OCI-M2 (cell line): ENCODE data around the gene ZNF446.

Experiments
- DNase-seq: peaks from one replicate; lab custom pipeline; 2025; ENCODE audit not compliant: unreplicated experiment; lab: John Stamatoyannopoulos, UW

Gene ZNF446

DNA sequence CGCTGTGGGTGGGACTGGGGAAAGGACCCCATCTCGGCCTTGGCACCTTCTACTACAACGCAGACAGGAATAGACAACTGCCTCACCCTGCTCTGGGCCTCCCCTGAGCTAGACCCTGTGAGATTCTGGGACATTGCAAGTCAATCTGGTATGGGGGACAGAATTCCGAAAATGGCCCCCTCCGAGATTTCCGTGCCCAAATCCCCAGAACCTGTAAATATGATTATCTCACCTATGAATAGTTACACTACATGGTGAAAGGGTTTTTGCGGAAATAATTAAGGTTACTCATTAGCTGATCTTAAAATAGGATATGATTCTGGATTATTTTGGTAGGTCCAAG lies 44.1 kb downstream of the ZNF446 start:
- DNase-seq = no peak

DNA sequence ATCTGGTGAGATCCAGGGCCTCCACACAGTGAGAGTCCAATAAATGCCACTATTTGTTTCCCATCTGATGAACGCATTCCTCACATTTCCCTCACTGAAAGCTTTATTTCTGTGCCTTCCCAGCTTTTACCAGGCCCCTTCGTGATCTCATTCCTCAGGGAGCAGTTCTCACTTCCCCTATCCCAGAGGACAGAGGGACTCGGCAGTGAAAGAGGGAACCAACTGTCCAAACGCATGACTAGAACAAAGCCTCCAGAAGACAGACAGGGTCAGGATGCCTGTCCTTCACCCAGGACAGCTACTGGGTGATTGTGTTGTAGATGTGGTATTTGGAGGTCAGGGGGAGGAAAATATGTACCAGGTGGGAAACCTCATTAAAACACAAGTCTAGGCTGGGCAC lies 45.5 kb downstream of the ZNF446 start:
- DNase-seq = no peak

DNA sequence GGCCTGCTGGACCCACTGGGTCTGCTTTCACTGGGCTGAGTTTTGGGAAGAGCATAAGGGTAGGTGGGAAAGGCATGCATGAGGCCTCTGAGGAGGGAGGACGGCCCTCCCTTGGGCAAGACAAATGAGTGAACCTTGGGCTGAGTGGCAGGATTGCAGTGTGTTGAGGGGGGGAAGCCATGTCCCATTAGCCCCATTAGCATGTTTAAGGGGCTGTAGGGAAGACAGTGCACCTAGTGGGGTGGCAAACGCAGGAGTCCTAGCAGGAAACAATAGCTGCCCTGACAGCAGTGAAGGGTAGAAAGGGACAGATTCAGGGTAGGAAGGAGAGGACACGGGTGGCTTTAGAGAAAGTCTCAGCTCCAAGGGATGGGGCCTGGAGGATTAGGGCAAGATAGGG lies 46.6 kb downstream of the ZNF446 start:
- no peak for DNase-seq

DNA sequence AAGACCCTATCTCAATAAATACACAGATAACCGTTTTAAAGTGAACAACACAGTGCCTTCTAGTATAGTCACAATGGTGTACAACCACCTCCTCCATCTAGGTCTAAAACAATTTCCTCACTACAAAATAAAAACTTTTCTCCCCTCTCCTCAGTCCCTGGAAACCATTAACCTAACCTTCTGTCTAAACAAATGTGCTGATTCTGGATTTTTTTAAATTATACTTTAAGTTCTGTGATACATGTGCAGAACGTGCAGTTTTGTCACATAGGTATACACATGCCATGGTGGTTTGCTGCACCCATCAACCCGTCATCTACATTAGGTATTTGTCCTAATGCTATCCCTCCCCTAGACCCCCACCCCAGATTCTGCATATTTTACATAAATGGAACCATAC lies 53.3 kb downstream of the ZNF446 start:
- DNase-seq = no peak
